Measurements from ENCODE around the gene RPL3. TPM values are rescaled to one million over a fixed set of nuclear protein-coding genes. Genes with fewer than 3 reads are reported as not detected.

Gene RPL3
- total and polyA plus RNA-seq, 8 donors, result 1,199 to 2,659 (median 1,706) TPM

DNA sequence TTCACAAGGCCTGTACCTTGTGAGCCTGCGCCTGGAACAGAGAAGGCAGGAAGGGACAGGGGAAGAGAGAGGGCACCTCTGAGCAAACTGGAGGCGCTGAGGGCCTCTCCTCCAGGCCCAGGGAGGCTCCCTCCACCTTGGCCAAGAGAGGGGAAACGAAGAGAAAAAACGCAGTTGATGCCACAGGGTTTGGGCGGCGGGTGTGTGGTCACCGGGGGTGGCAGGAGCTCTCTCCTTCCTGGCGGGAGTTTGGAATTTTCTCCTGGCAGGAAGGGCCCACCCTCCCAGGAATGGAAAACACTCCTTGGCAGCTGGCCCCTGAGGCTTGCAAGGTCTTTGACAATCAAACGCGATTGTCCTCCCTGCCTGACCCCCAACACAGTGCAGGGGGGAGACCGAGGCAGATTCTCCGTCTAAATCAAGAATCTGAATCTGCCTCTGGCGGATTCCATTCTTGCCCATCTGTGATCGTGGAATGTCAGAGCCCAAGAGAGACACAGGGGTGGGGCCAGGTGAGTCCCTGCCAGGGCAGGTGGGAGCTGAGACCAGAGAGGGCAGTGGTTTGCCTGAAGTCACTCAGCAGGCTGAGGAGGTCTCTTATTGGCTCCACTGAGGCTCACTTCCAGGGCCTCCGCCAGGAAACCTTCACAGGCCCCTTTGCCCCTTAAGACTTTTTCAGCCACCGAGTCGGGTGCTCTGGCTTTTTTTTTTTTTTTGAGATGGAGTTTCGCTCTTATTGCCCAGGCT lies 21.0 kb downstream of the RPL3 start:
- no peaks in the 10 kb centered on the region for H3K9me3 ChIP-seq
- FAIRE-seq, result no peak
- no peaks in the 10 kb centered on the region for H3K27me3 ChIP-seq
- 66% methylated on average over 17 to 18 of the region's 18 CpGs for WGBS, 2 donors
- peak overlapping the region; percentile 39 to 68 (median 60) for H3K27ac ChIP-seq
- DNase-seq, result peak in 1 of 6 donors; percentile 44
- no peak for TF ChIP-seq CTCF (IDR thresholded peaks at IDR 0.05)
- ATAC-seq, result peak in 1 of 4 donors; percentile 2
- H3K36me3 ChIP-seq, result no peaks in the 10 kb centered on the region
- H3K4me3 ChIP-seq, result no peak overlapping the region
- H3K4me1 ChIP-seq, result peaks cover 4 to 10% (median 7%) of the 10 kb centered on the region in 3 donors
- intact Hi-C loops (cut with DNase I), result loop anchor here in 1 of 3 donors (5.0 kb wide), 1 partner anchor 61 kb away; no protein-coding TSS in a partner anchor

GRCh38 chr22:39297490-39298240 lies 21.8 kb downstream of the RPL3 start:
- 40 to 51% methylated on average over 14 to 18 of the region's 18 CpGs for WGBS, 2 donors
- H3K9me3 ChIP-seq, result no peaks in the 10 kb centered on the region
- intact Hi-C loops (cut with DNase I), result loop anchor here in 1 of 3 donors (5.0 kb wide), 1 partner anchor 60 kb away; no protein-coding TSS in a partner anchor
- H3K4me3 ChIP-seq, result no peak overlapping the region
- TF ChIP-seq CTCF (IDR thresholded peaks at IDR 0.05), result no peak
- H3K27ac ChIP-seq, result peak overlapping the region; percentile 39 to 68 (median 60)
- peak in 4 of 6 donors; percentile 55 to 84 (median 68) for DNase-seq
- H3K36me3 ChIP-seq, result no peaks in the 10 kb centered on the region
- no peaks in the 10 kb centered on the region for H3K27me3 ChIP-seq
- ATAC-seq, result peak; percentile 20 to 63 (median 32)
- peaks cover 7 to 17% (median 8%) of the 10 kb centered on the region in 3 donors for H3K4me1 ChIP-seq
- FAIRE-seq, result no peak

DNA sequence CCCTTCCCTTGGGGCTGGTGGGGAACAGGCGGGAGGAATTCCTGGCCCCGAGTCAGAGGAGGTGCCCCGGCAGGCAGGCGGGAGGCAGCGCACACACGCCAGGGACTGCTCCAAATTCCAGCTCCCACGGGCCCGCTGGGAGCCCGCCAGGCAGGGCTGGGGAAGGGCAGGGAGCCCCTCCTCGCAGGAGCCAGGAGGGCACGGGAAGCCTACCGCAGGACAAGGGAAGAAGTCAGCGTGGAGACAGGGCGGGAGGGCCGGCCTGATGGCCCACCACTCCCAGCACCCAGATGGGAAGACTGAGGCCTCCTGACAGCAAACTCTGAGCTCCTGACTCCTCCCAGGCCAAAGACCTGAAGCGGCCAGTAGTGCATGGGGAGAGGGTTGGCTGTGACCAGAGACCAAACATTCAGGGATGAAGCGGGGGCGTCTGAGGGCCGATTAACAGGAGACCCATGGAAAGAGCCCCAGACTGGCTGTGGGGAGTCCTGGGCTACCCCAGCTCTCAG lies 22.4 kb downstream of the RPL3 start:
- intact Hi-C loops (cut with DNase I), result loop anchor here in 1 of 3 donors (5.0 kb wide), 1 partner anchor 60 kb away; no protein-coding TSS in a partner anchor
- Histone ChIP-seq H3K9me3 (no peaks in the 10 kb centered on the region), H3K36me3 (no peaks in the 10 kb centered on the region), H3K27ac (peak overlapping the region; percentile 39 to 68 (median 60)), H3K4me3 (no peak overlapping the region), H3K4me1 (peaks cover 11 to 22% (median 13%) of the 10 kb centered on the region in 3 donors), H3K27me3 (no peaks in the 10 kb centered on the region)
- WGBS, 2 donors, result 45 to 66% methylated on average over 19 of the region's 19 CpGs
- TF ChIP-seq CTCF (IDR thresholded peaks at IDR 0.05), result no peak
- FAIRE-seq, result no peak
- ATAC-seq, result peak in 1 of 4 donors; percentile 1
- peak in 3 of 6 donors; percentile 50 to 80 (median 75) for DNase-seq

- FAIRE-seq, result no peak
- DNase-seq, result no peak
- no peaks in the 10 kb centered on the region for H3K27me3 ChIP-seq
- H3K9me3 ChIP-seq, result no peaks in the 10 kb centered on the region
- H3K4me3 ChIP-seq, result no peak overlapping the region
- peaks cover 15 to 27% (median 16%) of the 10 kb centered on the region in 3 donors for H3K4me1 ChIP-seq
- WGBS, 2 donors, result 84 to 86% methylated on average over 6 of the region's 6 CpGs
- no peaks in the 10 kb centered on the region for H3K36me3 ChIP-seq
- TF ChIP-seq CTCF (IDR thresholded peaks at IDR 0.05), result no peak
- intact Hi-C loops (cut with DNase I), result loop anchor here in 1 of 3 donors (5.0 kb wide), 1 partner anchor 59 kb away; no protein-coding TSS in a partner anchor
- ATAC-seq, result no peak
- no peak overlapping the region for H3K27ac ChIP-seq
These were observed 22.9 kb downstream of the RPL3 start for GRCh38 chr22:39296535-39296934.

All from pancreas (tissue), 10 donors.